Nephron progenitor cell (in vitro differentiated cells): ENCODE results near the gene USF2.
A peak's percentile ranks its signal among the peaks of the same experiment; 100 is the strongest.

Experiments
- DNase-seq: peaks from one replicate; pipeline ENCODE4 v3.0.0; 2021
- H3K27ac Mint-ChIP-seq: 2 replicates; pipeline ENCODE4 v1.8.0; 2021; ENCODE audit warnings: mild to moderate bottlenecking, moderate library complexity, mixed read lengths
- H3K27me3 Mint-ChIP-seq: 2 replicates; pipeline ENCODE4 v1.8.0; 2021; ENCODE audit warnings: mild to moderate bottlenecking, low read depth, mixed read lengths; ENCODE audit not compliant: poor library complexity
- H3K36me3 Mint-ChIP-seq: 2 replicates; pipeline ENCODE4 v1.8.0; 2021; ENCODE audit warnings: low read depth, mixed read lengths
- H3K4me1 Mint-ChIP-seq: 2 replicates; pipeline ENCODE4 v1.8.0; 2021; ENCODE audit warnings: mixed read lengths
- H3K4me3 Mint-ChIP-seq: 2 replicates; pipeline ENCODE4 v1.8.0; 2021; ENCODE audit warnings: mild to moderate bottlenecking, moderate library complexity, mixed read lengths
- H3K9me3 Mint-ChIP-seq: 2 replicates; pipeline ENCODE4 v1.8.0; 2021; ENCODE audit warnings: mild to moderate bottlenecking, moderate library complexity, mixed read lengths
- TF ChIP-seq, protein P1 (sequence below): fragments of 200-600 bp; sonication (generic); IDR thresholded peaks from 2 replicates; pipeline ENCODE4 v1.5.0; 2021; ENCODE audit warnings: antibody characterized with exemption

Gene USF2

DNA sequence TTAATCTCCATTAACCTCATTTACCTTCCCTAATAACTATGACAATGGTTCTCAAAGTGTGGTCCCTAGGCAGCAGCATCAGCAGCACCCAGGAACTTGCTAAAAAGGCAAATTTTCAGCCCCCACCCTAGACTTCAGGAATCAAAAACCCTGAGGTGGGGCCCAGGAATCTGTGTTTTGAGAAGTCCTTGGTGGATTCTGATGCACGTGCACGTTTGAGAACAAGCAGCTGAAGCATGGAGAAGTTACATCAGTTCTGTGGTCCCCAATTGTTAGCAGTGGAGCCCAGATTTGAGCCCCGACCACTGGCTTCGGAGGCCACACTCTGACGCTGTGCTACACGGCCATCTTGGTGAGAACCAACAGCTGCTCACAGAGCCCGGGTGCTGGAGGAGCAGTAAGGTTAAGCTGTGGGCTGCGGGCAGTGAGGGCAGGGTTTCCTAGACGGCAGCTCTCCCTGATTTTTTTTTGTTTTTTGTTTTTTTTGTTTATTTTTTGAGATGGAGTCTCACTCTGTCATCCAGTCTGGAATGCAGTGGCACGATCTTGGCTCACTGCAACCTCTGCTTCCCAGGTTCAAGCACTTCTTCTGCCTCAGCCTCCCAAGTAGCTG is 46.2 kb downstream of the USF2 start:
- no peaks in the 10 kb centered on the region for H3K9me3 Mint-ChIP-seq
- H3K36me3 Mint-ChIP-seq = no peaks in the 10 kb centered on the region
- no peak overlapping the region for H3K27ac Mint-ChIP-seq
- peaks cover 93% of the 10 kb centered on the region for H3K4me1 Mint-ChIP-seq
- peaks cover 5% of the 10 kb centered on the region for H3K27me3 Mint-ChIP-seq
- no peak for DNase-seq
- H3K4me3 Mint-ChIP-seq = no peak overlapping the region
- TF ChIP-seq, protein P1, sequence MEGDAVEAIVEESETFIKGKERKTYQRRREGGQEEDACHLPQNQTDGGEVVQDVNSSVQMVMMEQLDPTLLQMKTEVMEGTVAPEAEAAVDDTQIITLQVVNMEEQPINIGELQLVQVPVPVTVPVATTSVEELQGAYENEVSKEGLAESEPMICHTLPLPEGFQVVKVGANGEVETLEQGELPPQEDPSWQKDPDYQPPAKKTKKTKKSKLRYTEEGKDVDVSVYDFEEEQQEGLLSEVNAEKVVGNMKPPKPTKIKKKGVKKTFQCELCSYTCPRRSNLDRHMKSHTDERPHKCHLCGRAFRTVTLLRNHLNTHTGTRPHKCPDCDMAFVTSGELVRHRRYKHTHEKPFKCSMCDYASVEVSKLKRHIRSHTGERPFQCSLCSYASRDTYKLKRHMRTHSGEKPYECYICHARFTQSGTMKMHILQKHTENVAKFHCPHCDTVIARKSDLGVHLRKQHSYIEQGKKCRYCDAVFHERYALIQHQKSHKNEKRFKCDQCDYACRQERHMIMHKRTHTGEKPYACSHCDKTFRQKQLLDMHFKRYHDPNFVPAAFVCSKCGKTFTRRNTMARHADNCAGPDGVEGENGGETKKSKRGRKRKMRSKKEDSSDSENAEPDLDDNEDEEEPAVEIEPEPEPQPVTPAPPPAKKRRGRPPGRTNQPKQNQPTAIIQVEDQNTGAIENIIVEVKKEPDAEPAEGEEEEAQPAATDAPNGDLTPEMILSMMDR = no peak

DNA sequence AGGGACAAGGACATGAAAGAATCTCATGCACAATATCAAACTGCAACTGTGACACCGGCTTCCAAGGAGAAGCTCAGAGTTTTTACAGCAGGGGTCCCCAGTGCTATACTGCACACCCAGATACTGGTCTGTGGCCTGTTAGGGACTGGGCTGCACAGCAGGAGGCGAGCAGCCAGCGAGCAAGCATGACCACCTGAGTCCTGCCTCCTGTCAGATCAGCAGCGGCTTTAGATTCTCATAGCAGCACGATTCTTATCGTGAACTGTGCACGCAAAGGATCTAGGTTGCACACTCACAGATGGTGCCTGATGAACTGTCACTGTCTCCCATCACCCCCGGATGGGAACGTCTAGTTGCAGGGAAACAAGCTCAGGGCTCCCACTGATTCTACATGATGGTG is 47.1 kb downstream of the USF2 start:
- H3K9me3 Mint-ChIP-seq = no peaks in the 10 kb centered on the region
- peaks cover 93% of the 10 kb centered on the region for H3K4me1 Mint-ChIP-seq
- H3K36me3 Mint-ChIP-seq = no peaks in the 10 kb centered on the region
- no peak for DNase-seq
- H3K27me3 Mint-ChIP-seq = no peaks in the 10 kb centered on the region
- TF ChIP-seq, protein P1 = no peak
- H3K27ac Mint-ChIP-seq = no peak overlapping the region
- H3K4me3 Mint-ChIP-seq = no peak overlapping the region

DNA sequence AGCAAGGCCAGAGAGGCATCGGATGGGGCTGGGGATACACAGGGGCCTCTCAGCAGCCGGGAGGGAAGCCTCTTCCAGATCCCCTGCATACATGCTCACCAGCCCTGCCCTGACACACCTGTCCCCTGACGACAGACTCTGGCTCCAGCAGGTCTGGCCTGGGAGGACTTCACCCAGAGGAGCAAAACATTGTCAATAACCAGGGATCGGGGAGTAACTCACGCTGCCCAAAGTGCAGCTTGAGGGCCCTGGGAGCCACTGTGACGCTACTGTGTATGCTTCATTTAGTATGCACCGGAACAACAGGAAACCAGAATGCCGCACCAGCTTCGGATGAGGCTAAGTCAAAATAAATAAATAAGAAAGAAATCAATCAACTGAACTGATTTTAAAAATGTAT is 47.8 kb downstream of the USF2 start:
- H3K36me3 Mint-ChIP-seq = no peaks in the 10 kb centered on the region
- no peak for DNase-seq
- peaks cover 2% of the 10 kb centered on the region for H3K9me3 Mint-ChIP-seq
- peak overlapping the region; percentile 78 for H3K27ac Mint-ChIP-seq
- H3K27me3 Mint-ChIP-seq = no peaks in the 10 kb centered on the region
- no peak overlapping the region for H3K4me3 Mint-ChIP-seq
- TF ChIP-seq, protein P1 = no peak
- H3K4me1 Mint-ChIP-seq = peaks cover 88% of the 10 kb centered on the region

DNA sequence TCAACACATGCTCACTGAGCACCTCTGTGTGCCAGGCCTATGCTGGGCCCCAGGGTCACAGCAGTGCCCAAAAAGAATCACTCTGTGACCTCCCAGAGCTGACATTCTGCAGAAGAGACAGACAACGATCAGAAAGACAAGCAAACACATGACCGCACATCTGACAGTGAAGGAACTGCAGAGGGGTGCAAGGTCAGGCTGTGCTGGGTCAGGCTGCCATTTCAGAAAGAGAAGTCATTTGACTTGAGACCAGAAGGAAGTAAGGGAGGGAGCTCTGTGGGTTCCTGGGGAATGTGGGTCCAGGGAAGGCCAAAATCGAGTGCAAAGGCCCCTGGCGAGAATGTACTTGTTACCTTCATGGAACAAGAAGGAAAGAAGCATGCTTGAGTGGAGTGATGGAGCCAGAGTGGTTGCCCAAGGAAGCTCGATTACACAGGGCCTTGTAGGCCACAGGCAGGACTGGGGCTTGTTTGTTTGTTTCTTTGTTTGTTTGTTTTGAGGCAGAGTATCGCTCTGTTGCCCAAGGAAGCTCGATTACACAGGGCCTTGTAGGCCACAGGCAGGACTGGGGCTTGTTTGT is 48.8 kb downstream of the USF2 start:
- TF ChIP-seq, protein P1 = no peak
- Mint-ChIP-seq H3K4me3 (peak overlapping the region; percentile 16), H3K27ac (peak overlapping the region; percentile 98), H3K36me3 (no peaks in the 10 kb centered on the region), H3K27me3 (no peaks in the 10 kb centered on the region), H3K9me3 (peaks cover 9% of the 10 kb centered on the region), H3K4me1 (peaks cover 80% of the 10 kb centered on the region)
- no peak for DNase-seq

DNA sequence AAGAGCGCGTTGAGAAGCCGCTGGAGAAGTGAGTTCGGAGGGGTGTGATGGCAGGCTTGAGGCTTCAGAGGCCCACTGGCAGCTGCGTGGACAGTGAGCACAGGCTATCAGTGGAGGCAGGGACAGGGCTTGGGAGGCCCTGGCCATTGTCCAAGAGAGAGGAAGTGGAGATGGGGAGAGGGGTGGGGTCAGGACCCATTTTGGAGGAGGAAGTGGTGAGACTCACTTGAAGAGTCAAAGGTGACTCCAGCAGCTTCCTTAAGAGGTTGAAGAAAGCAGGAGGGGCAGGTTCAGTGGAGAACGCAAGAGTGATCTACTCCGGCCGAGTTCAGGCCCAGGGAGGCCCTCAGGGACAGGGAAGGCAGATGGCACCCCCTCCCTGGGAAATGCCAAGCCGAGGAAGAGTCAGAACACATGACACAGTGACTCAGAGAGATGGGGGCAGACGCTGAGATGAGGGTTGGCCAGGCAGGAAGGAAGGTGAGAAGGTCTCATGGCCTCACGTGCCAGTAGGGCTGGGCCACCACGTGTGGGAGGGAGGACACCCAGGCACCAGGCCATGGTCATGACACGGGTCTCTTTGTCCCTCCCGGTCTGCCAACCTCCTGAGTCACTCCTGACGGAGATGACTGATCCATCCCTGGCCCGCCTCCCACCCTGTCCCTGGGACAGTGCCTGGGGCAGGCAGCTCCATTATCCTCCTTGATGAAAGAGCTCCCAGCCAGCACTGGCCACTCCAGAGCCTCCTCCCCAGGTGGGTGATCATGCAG is 50.1 kb downstream of the USF2 start:
- Mint-ChIP-seq H3K4me1 (peaks cover 67% of the 10 kb centered on the region), H3K27ac (peak overlapping the region; percentile 91), H3K27me3 (no peaks in the 10 kb centered on the region), H3K36me3 (no peaks in the 10 kb centered on the region), H3K4me3 (peak overlapping the region; percentile 38), H3K9me3 (peaks cover 9% of the 10 kb centered on the region)
- TF ChIP-seq, protein P1 = no peak
- DNase-seq = no peak
